Endothelial cell of umbilical vein (primary cell): Measurements from ENCODE around the gene CMIP. TPM values are rescaled to one million over a fixed set of nuclear protein-coding genes. Genes with fewer than 3 reads are reported as not detected.

Experiments used
- BruUV-seq: library from RNA; stranded (reverse); fragments of 400-500 nt; replicated peaks from 2 replicates; lab custom pipeline; 2021; lab: Mats Ljungman, UMichigan
- CTCF ChIA-PET: fragments of 300-600, 350-600 bp; sonication (Branson Sonifier 250); formaldehyde crosslinking; loops from one replicate; lab custom pipeline; 2021; ENCODE audit warnings: antibody characterized with exemption, inconsistent platforms; lab: Charles Lee
- POLR2A ChIA-PET: fragments of 300-600, 350-600 bp; sonication (Branson Sonifier 250); formaldehyde crosslinking; loops from one replicate; lab custom pipeline; 2021; ENCODE audit warnings: antibody characterized with exemption, inconsistent platforms; lab: Charles Lee
- DNase-seq: peaks from one replicate; pipeline ENCODE4 v3.0.0-alpha.2; 2011; ENCODE audit warnings: low read depth, low spot score
- FAIRE-seq: peaks from 2 replicates; lab custom pipeline; 2011; peaks lifted over from hg19 to GRCh38; lab: Jason Lieb, UNC
- H2AFZ ChIP-seq: 2 replicates; pipeline ENCODE4 v1.6.0; 2012; ENCODE audit warnings: low read depth, low read length, control low read depth, inconsistent platforms
- H3K27ac ChIP-seq: 2 replicates; pipeline ENCODE4 v1.5.1; 2011; ENCODE audit warnings: low read depth, mild to moderate bottlenecking, control low read depth, low read length, moderate library complexity; ENCODE audit not compliant: insufficient read depth
- H3K27me3 ChIP-seq, 2 experiments: 2 replicates each; pipeline versions ENCODE4 v1.6.0 to v1.6.1; 2011; ENCODE audit warnings: low read length in 2 of 2, mixed read lengths in 1 of 2; ENCODE audit not compliant: control insufficient read depth in 2 of 2, insufficient read depth in 2 of 2
- H3K36me3 ChIP-seq, 2 experiments: 2 replicates in 1 of 2; 3 replicates in 1 of 2; pipeline ENCODE4 v1.5.1; 2011; ENCODE audit warnings: low read length in 2 of 2, mild to moderate bottlenecking in 1 of 2, moderate library complexity in 1 of 2; ENCODE audit not compliant: control insufficient read depth in 2 of 2, insufficient read depth in 2 of 2; ENCODE audit errors: extremely low read depth in 1 of 2
- H3K4me1 ChIP-seq: 3 replicates; pipeline ENCODE4 v1.5.1; 2011; ENCODE audit warnings: mild to moderate bottlenecking, low read length; ENCODE audit not compliant: control insufficient read depth, insufficient read depth; ENCODE audit errors: extremely low read depth
- H3K4me2 ChIP-seq: 2 replicates; pipeline ENCODE4 v1.6.1; 2011; ENCODE audit warnings: low read length, control low read depth, mixed read lengths; ENCODE audit not compliant: insufficient read depth
- H3K4me3 ChIP-seq, 3 experiments: fragments of 200-600 bp in 1 of 3; sonication (generic), shearing (Covaris generic) in 1 of 3; replicated peaks in 1 of 3; 2 replicates each; pipeline ENCODE4 v1.5.1; 2011 to 2016; ENCODE audit warnings: control low read depth in 3 of 3, low read length in 3 of 3, mild to moderate bottlenecking in 2 of 3, inconsistent platforms in 1 of 3, low read depth in 1 of 3, moderate library complexity in 1 of 3; ENCODE audit not compliant: insufficient read depth in 1 of 3
- H3K79me2 ChIP-seq: 2 replicates; pipeline ENCODE4 v1.6.0; 2012; ENCODE audit warnings: low read length, inconsistent platforms; ENCODE audit not compliant: control insufficient read depth, insufficient read depth
- H3K9ac ChIP-seq: replicated peaks from 2 replicates; pipeline ENCODE3; 2011; ENCODE audit warnings: low read length, control low read depth; ENCODE audit not compliant: insufficient read depth; ENCODE audit errors: extremely low read depth
- H3K9me1 ChIP-seq: replicated peaks from 3 replicates; pipeline ENCODE4 v1.6.0; 2011; ENCODE audit warnings: mild to moderate bottlenecking, low read length; ENCODE audit not compliant: control insufficient read depth, insufficient read depth; ENCODE audit errors: extremely low read depth
- H3K9me3 ChIP-seq: replicated peaks from 2 replicates; pipeline ENCODE4 v1.5.1; 2012; ENCODE audit warnings: low read length, inconsistent platforms; ENCODE audit not compliant: control insufficient read depth, insufficient read depth
- H4K20me1 ChIP-seq: replicated peaks from 2 replicates; pipeline ENCODE3; 2011; ENCODE audit warnings: mild to moderate bottlenecking, low read length; ENCODE audit not compliant: control insufficient read depth, insufficient read depth; ENCODE audit errors: extremely low read depth
- EZH2 ChIP-seq: IDR thresholded peaks from 2 replicates; pipeline ENCODE4 v1.6.1; 2012; ENCODE audit warnings: borderline replicate concordance, low read depth, mild to moderate bottlenecking, moderate library complexity, low read length, inconsistent platforms; ENCODE audit not compliant: severe bottlenecking
- FOS ChIP-seq: IDR thresholded peaks from 2 replicates; pipeline ENCODE4 v1.6.1; 2011; ENCODE audit warnings: mild to moderate bottlenecking, low read length, moderate library complexity, borderline replicate concordance; ENCODE audit not compliant: insufficient read depth
- GATA2 ChIP-seq: IDR thresholded peaks from 2 replicates; pipeline ENCODE4 v1.7.0; 2011; ENCODE audit warnings: low read depth, mild to moderate bottlenecking, moderate library complexity, mixed read lengths, low read length; ENCODE audit not compliant: insufficient read length, insufficient read depth
- JUN ChIP-seq: IDR thresholded peaks from 2 replicates; pipeline ENCODE4 v1.6.1; 2011; ENCODE audit warnings: borderline replicate concordance, low read depth; ENCODE audit not compliant: insufficient read length, insufficient read depth
- MAX ChIP-seq: IDR thresholded peaks from 2 replicates; pipeline ENCODE4 v1.6.1; 2011; ENCODE audit not compliant: insufficient read depth, insufficient read length
- MYC ChIP-seq: IDR thresholded peaks from one replicate; pipeline ENCODE4 v1.6.1; 2011; ENCODE audit warnings: mild to moderate bottlenecking, low read depth, low read length
- POLR2A ChIP-seq: IDR thresholded peaks from 2 replicates; pipeline ENCODE4 v1.6.1; 2012; ENCODE audit warnings: low read depth, mild to moderate bottlenecking, control low read depth, low read length
- POLR2AphosphoS5 ChIP-seq: IDR thresholded peaks from 2 replicates; pipeline ENCODE4 v1.6.1; 2012; ENCODE audit warnings: low read depth, mild to moderate bottlenecking, control low read depth, low read length, moderate library complexity; ENCODE audit not compliant: insufficient read depth
- dilution Hi-C: fragments of 300-500 bp; cut with MboI; formaldehyde crosslinking; loops from one replicate; pipeline ENCODE4 v1.15.0; 2019; ENCODE audit warnings: low sequenced_read_pairs; ENCODE audit not compliant: extremely low pct_ligation_motif_present
- intact Hi-C: fragments of 100-400 bp; cut with micrococcal nuclease; formaldehyde crosslinking; loops from one replicate; pipeline ENCODE4 v1.10.0; 2022
- polyA plus RNA-seq, 4 experiments: library from polyadenylated mRNA; depleted of rRNA in 3 of 4; stranded (reverse) in 3 of 4; unstranded in 1 of 4; fragments of >200 nt; gene quantifications; 2 replicates each; pipeline versions ENCODE4 v1.2.1 to v1.2.3, GENCODE V29; 2011 to 2012; ENCODE audit warnings: missing spikeins in 1 of 4
- total RNA-seq: library from RNA; stranded (reverse); gene quantifications from 2 replicates; pipeline ENCODE4 v1.2.3, GENCODE V29; 2021
- TF ChIP-seq, protein P1 (sequence below), 2 donors: IDR thresholded peaks; 1 replicate in 1 of 2; 2 replicates in 1 of 2; pipeline ENCODE4 v1.5.1; 2011; ENCODE audit warnings: low read length in 2 of 2, mild to moderate bottlenecking in 2 of 2, moderate library complexity in 2 of 2, control low read depth in 1 of 2, inconsistent platforms in 1 of 2, low read depth in 1 of 2; ENCODE audit not compliant: insufficient read depth in 1 of 2; ENCODE audit errors: extremely low read depth in 1 of 2

Gene CMIP
- total and polyA plus RNA-seq, 2 donors (not counting 3 experiments of a cell fraction or from before 2014, with no cell fraction given): 29.0 to 101 TPM

- Histone ChIP-seq H3K79me2 (no peaks in the 10 kb centered on the region), H2AFZ (no peak overlapping the region), H3K4me3 (no peak overlapping the region), H3K4me1 (peaks cover 15% of the 10 kb centered on the region), H3K9ac (no peak overlapping the region), H3K9me3 (no peaks in the 10 kb centered on the region), H3K36me3 (no peaks in the 10 kb centered on the region), H3K4me2 (no peak overlapping the region), H3K27ac (no peak overlapping the region), H4K20me1 (no peaks in the 10 kb centered on the region), H3K9me1 (no peaks in the 10 kb centered on the region), H3K27me3 (no peaks in the 10 kb centered on the region)
- dilution Hi-C loops (loop anchor here (25.0 kb wide), 1 partner anchor 346 kb away; no protein-coding TSS in a partner anchor), intact Hi-C loops (loop anchor here (10.0 kb wide), 1 partner anchor 808 kb away; no protein-coding TSS in a partner anchor)
- POLR2A ChIA-PET: no interaction called here
- no TSS peak for BruUV-seq
- no peak for TF ChIP-seq MYC
- no peak for TF ChIP-seq JUN
- no peak for TF ChIP-seq GATA2
- TF ChIP-seq POLR2A: no peak
- TF ChIP-seq FOS: no peak
- no peak for TF ChIP-seq POLR2AphosphoS5
- TF ChIP-seq, protein P1, sequence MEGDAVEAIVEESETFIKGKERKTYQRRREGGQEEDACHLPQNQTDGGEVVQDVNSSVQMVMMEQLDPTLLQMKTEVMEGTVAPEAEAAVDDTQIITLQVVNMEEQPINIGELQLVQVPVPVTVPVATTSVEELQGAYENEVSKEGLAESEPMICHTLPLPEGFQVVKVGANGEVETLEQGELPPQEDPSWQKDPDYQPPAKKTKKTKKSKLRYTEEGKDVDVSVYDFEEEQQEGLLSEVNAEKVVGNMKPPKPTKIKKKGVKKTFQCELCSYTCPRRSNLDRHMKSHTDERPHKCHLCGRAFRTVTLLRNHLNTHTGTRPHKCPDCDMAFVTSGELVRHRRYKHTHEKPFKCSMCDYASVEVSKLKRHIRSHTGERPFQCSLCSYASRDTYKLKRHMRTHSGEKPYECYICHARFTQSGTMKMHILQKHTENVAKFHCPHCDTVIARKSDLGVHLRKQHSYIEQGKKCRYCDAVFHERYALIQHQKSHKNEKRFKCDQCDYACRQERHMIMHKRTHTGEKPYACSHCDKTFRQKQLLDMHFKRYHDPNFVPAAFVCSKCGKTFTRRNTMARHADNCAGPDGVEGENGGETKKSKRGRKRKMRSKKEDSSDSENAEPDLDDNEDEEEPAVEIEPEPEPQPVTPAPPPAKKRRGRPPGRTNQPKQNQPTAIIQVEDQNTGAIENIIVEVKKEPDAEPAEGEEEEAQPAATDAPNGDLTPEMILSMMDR (IDR thresholded peaks at IDR 0.05; ENCODE audit: extremely low read depth in 1 of 2, insufficient read depth in 1 of 2, low read depth in 1 of 2, low read length in 2 of 2): no peak
- no peak for TF ChIP-seq EZH2
- no peak for TF ChIP-seq MAX
- FAIRE-seq: no peak
- CTCF ChIA-PET: interaction anchor here (0.7 kb wide), 1 partner anchor 38 kb away, joined by 3 read pairs; no protein-coding TSS in a partner anchor
- DNase-seq: no peak
Measured at GRCh38 chr16:81733295-81733694, 288.7 kb downstream of the CMIP start.
